Endothelial cell of umbilical vein (primary cell): ENCODE measurements around the gene DGKG.

ENCODE experiments used
- CTCF ChIP-seq, 2 donors: IDR thresholded peaks; 1 replicate in 1 of 2; 2 replicates in 1 of 2; pipeline ENCODE4 v1.5.1; 2011; ENCODE audit warnings: low read length in 2 of 2, mild to moderate bottlenecking in 2 of 2, moderate library complexity in 2 of 2, control low read depth in 1 of 2, inconsistent platforms in 1 of 2, low read depth in 1 of 2; ENCODE audit not compliant: insufficient read depth in 1 of 2; ENCODE audit errors: extremely low read depth in 1 of 2
- EZH2 ChIP-seq: IDR thresholded peaks from 2 replicates; pipeline ENCODE4 v1.6.1; 2012; ENCODE audit warnings: borderline replicate concordance, low read depth, mild to moderate bottlenecking, moderate library complexity, low read length, inconsistent platforms; ENCODE audit not compliant: severe bottlenecking
- GATA2 ChIP-seq: IDR thresholded peaks from 2 replicates; pipeline ENCODE4 v1.7.0; 2011; ENCODE audit warnings: low read depth, mild to moderate bottlenecking, moderate library complexity, mixed read lengths, low read length; ENCODE audit not compliant: insufficient read length, insufficient read depth
- JUN ChIP-seq: IDR thresholded peaks from 2 replicates; pipeline ENCODE4 v1.6.1; 2011; ENCODE audit warnings: borderline replicate concordance, low read depth; ENCODE audit not compliant: insufficient read length, insufficient read depth
- MAX ChIP-seq: IDR thresholded peaks from 2 replicates; pipeline ENCODE4 v1.6.1; 2011; ENCODE audit not compliant: insufficient read depth, insufficient read length
- MYC ChIP-seq: IDR thresholded peaks from one replicate; pipeline ENCODE4 v1.6.1; 2011; ENCODE audit warnings: mild to moderate bottlenecking, low read depth, low read length
- POLR2A ChIP-seq: IDR thresholded peaks from 2 replicates; pipeline ENCODE4 v1.6.1; 2012; ENCODE audit warnings: low read depth, mild to moderate bottlenecking, control low read depth, low read length
- POLR2AphosphoS5 ChIP-seq: IDR thresholded peaks from 2 replicates; pipeline ENCODE4 v1.6.1; 2012; ENCODE audit warnings: low read depth, mild to moderate bottlenecking, control low read depth, low read length, moderate library complexity; ENCODE audit not compliant: insufficient read depth

- no peak for TF ChIP-seq CTCF (IDR thresholded peaks at IDR 0.05; ENCODE audit: extremely low read depth in 1 of 2, insufficient read depth in 1 of 2, low read depth in 1 of 2, low read length in 2 of 2)
- no peak for TF ChIP-seq POLR2A
- no peak for TF ChIP-seq EZH2
- no peak for TF ChIP-seq MYC
- no peak for TF ChIP-seq MAX
- TF ChIP-seq POLR2AphosphoS5, result no peak
- TF ChIP-seq GATA2, result no peak
- TF ChIP-seq JUN, result no peak
Measured at GRCh38 chr3:186170516-186170915, 191.5 kb downstream of the DGKG start.
